Transverse colon (tissue), 4 donors: ENCODE data around the gene ACSF3. TPM values are rescaled to one million over a fixed set of nuclear protein-coding genes. Genes with fewer than 3 reads are reported as not detected.

Experiments used
- DNase-seq: peaks from one replicate; pipeline ENCODE4 v3.0.0-alpha.2; 2019
- H3K27ac ChIP-seq, 4 donors: fragments of 200-600 bp; sonication (generic); 2 replicates each; pipeline ENCODE4 v1.5.1; 2016 to 2018; ENCODE audit warnings: inconsistent platforms in 4 of 4
- H3K27me3 ChIP-seq: fragments of 200-600 bp; sonication (generic); 2 replicates; pipeline ENCODE4 v1.5.1; 2017; ENCODE audit warnings: inconsistent platforms
- H3K36me3 ChIP-seq, 4 donors: fragments of 200-600 bp; sonication (generic); 2 replicates each; pipeline ENCODE4 v1.5.1; 2017 to 2019; ENCODE audit warnings: inconsistent platforms in 4 of 4
- H3K4me1 ChIP-seq, 4 donors: fragments of 200-600 bp; sonication (generic); 2 replicates each; pipeline ENCODE4 v1.5.1; 2017 to 2020; ENCODE audit warnings: inconsistent platforms in 4 of 4
- H3K4me3 ChIP-seq, 4 donors: fragments of 200-600 bp; sonication (generic); 1 replicate in 1 of 4; 2 replicates in 3 of 4; pipeline versions ENCODE4 v1.5.1 to v1.6.1; 2017 to 2019; ENCODE audit warnings: inconsistent platforms in 4 of 4
- H3K9me3 ChIP-seq, 2 donors: fragments of 200-600 bp; sonication (generic); 2 replicates each; pipeline ENCODE4 v1.5.1; 2017 to 2019; ENCODE audit warnings: inconsistent platforms in 2 of 2
- CTCF ChIP-seq, 5 experiments: fragments of 200-600 bp in 3 of 5; fragments of 450-650 bp in 2 of 5; sonication (generic) in 3 of 5; IDR thresholded peaks; 1 replicate in 2 of 5; 2 replicates in 3 of 5; pipeline ENCODE4 v1.5.1; 2016 to 2017; ENCODE audit warnings: antibody characterized with exemption in 5 of 5, inconsistent platforms in 3 of 5, mild to moderate bottlenecking in 2 of 5, moderate library complexity in 1 of 5
- EP300 ChIP-seq: sonication (generic); formaldehyde crosslinking; IDR thresholded peaks from one replicate; pipeline ENCODE4 v1.6.1; 2017; ENCODE audit warnings: antibody characterized with exemption, low read depth
- POLR2A ChIP-seq: fragments of 450-650 bp; IDR thresholded peaks from one replicate; pipeline ENCODE4 v1.6.1; 2016; ENCODE audit warnings: antibody characterized with exemption, mild to moderate bottlenecking, moderate library complexity
- POLR2AphosphoS5 ChIP-seq, 3 donors: sonication (generic); formaldehyde crosslinking; IDR thresholded peaks; one replicate each; pipeline ENCODE4 v1.6.1; 2016; ENCODE audit warnings: antibody characterized with exemption in 3 of 3
- WGBS, 2 donors: methylation state at CpG; one replicate each; pipeline ENCODE4 v1.1.5; 2018; ENCODE audit warnings: low coverage in 1 of 2; 5-methylcytosine and 5-hydroxymethylcytosine counted together
- in situ Hi-C, 4 donors: fragments of 200-750 bp; cut with MboI; loops; one replicate each; pipeline versions ENCODE4 v1.15.0 to v1.15.1; 2017; ENCODE audit warnings: low sequenced_read_pairs in 3 of 4, low pct_ligation_motif_present in 1 of 4, low pct_unique_long_range_greater_than_20kb in 1 of 4
- intact Hi-C: fragments of 100-400 bp; cut with DNase I; formaldehyde crosslinking; loops from one replicate; pipeline ENCODE4 v1.15.1; 2023; ENCODE audit warnings: low total_unique reads
- total RNA-seq, 4 donors: library from RNA; depleted of rRNA; stranded (reverse); fragments of >200 nt; gene quantifications; one replicate each; pipeline ENCODE4 v1.1.0, GENCODE V29; 2016

Gene ACSF3
- total RNA-seq, 4 donors from 2014 or later = 54.5 to 120 (median 75.8) TPM

- Histone ChIP-seq H3K36me3 (peaks cover 0 to 13% (median 6%) of the 10 kb centered on the region in 4 donors), H3K4me1 (no peaks in the 10 kb centered on the region), H3K27me3 (no peaks in the 10 kb centered on the region), H3K4me3 (no peak overlapping the region), H3K27ac (no peak overlapping the region), H3K9me3 (no peaks in the 10 kb centered on the region)
- in situ Hi-C loops = no loop called here
- 60 to 92% methylated on average over 1 to 13 of the region's 13 CpGs for WGBS, 2 donors
- no peak for TF ChIP-seq POLR2A
- no peak for TF ChIP-seq EP300
- TF ChIP-seq POLR2AphosphoS5 (IDR thresholded peaks at IDR 0.05) = no peak
- TF ChIP-seq CTCF (IDR thresholded peaks at IDR 0.05) = no peak
- intact Hi-C loops = no loop called here
- no peak for DNase-seq
Measured at GRCh38 chr16:89142474-89143195, 49.0 kb downstream of the ACSF3 start.

- in situ Hi-C loops = no loop called here
Measured at GRCh38 chr16:89143201-89143741, 49.6 kb downstream of the ACSF3 start.

GRCh38 chr16:89143911-89144675, 50.4 kb downstream of the ACSF3 start:
- no peak for DNase-seq
- no peak overlapping the region for H3K27ac ChIP-seq
- WGBS, 2 donors = 87% methylated on average over 22 of the region's 22 CpGs; no CpG with 5 or more reads in 1 of the 2 donors
- no peaks in the 10 kb centered on the region for H3K9me3 ChIP-seq
- intact Hi-C loops (no loop called here), in situ Hi-C loops (no loop called here)
- no peaks in the 10 kb centered on the region for H3K27me3 ChIP-seq
- H3K36me3 ChIP-seq = peaks cover 0 to 19% (median 6%) of the 10 kb centered on the region in 4 donors
- no peak overlapping the region for H3K4me3 ChIP-seq
- TF ChIP-seq POLR2A (no peak), POLR2AphosphoS5 (IDR thresholded peaks at IDR 0.05) (no peak), CTCF (IDR thresholded peaks at IDR 0.05) (no peak), EP300 (no peak)
- H3K4me1 ChIP-seq = no peaks in the 10 kb centered on the region

More at GRCh38 chr16:89143201-89143741, 49.6 kb downstream of the ACSF3 start:
- no peaks in the 10 kb centered on the region for H3K4me1 ChIP-seq
- 94 to 100% methylated on average over 1 to 13 of the region's 17 CpGs for WGBS, 2 donors
- no peak overlapping the region for H3K27ac ChIP-seq
- intact Hi-C loops = no loop called here
- TF ChIP-seq EP300 (no peak), POLR2A (no peak), POLR2AphosphoS5 (IDR thresholded peaks at IDR 0.05) (no peak), CTCF (IDR thresholded peaks at IDR 0.05) (no peak)
- no peak overlapping the region for H3K4me3 ChIP-seq
- no peaks in the 10 kb centered on the region for H3K27me3 ChIP-seq
- peaks cover 0 to 13% (median 6%) of the 10 kb centered on the region in 4 donors for H3K36me3 ChIP-seq
- no peaks in the 10 kb centered on the region for H3K9me3 ChIP-seq
- DNase-seq = no peak

- 91% methylated on average over 6 of the region's 6 CpGs; no CpG with 5 or more reads in 1 of the 2 donors for WGBS, 2 donors
- Histone ChIP-seq H3K4me1 (no peaks in the 10 kb centered on the region), H3K9me3 (no peaks in the 10 kb centered on the region), H3K27me3 (no peaks in the 10 kb centered on the region), H3K27ac (no peak overlapping the region), H3K4me3 (no peak overlapping the region), H3K36me3 (peaks cover 0 to 24% (median 6%) of the 10 kb centered on the region in 4 donors)
- in situ Hi-C loops (no loop called here), intact Hi-C loops (no loop called here)
- DNase-seq = no peak
- TF ChIP-seq CTCF (IDR thresholded peaks at IDR 0.05) (no peak), POLR2A (no peak), EP300 (no peak), POLR2AphosphoS5 (IDR thresholded peaks at IDR 0.05) (no peak)
Measured at GRCh38 chr16:89144681-89145080, 51.0 kb downstream of the ACSF3 start.
